K562 (cell line): ENCODE results near the gene KLHL22.

Experiments
- CBFA2T2 ChIP-seq: fragments of 450-650 bp; conservative IDR thresholded peaks from 2 replicates; pipeline ENCODE4 v1.6.1; 2017; ENCODE audit warnings: mild to moderate bottlenecking
- FUS ChIP-seq: fragments of 200-400 bp; formaldehyde crosslinking; optimal IDR thresholded peaks from 2 replicates; pipeline ENCODE3; 2017; ENCODE audit warnings: low read depth, low read length
- JUND ChIP-seq, 2 experiments: IDR thresholded peaks; 2 replicates in 1 of 2; 3 replicates in 1 of 2; pipeline ENCODE4 v1.6.1; 2011; ENCODE audit warnings: borderline replicate concordance in 2 of 2, low read depth in 2 of 2, low read length in 2 of 2, improper control_type of control experiment in 1 of 2, missing biosample characterization in 1 of 2, missing genetic modification characterization in 1 of 2, missing genetic modification reagents in 1 of 2
- MYBL2 ChIP-seq, 2 experiments: fragments of 450-650 bp in 1 of 2; sonication (generic) in 1 of 2; formaldehyde crosslinking in 1 of 2; IDR thresholded peaks; 2 replicates each; pipeline versions ENCODE4 v1.6.1 to v1.8.1; 2017 to 2022; ENCODE audit warnings: borderline replicate concordance in 1 of 2, inconsistent platforms in 1 of 2, low read depth in 1 of 2, mild to moderate bottlenecking in 1 of 2, missing genetic modification reagents in 1 of 2, moderate library complexity in 1 of 2
- SRSF3 ChIP-seq: fragments of 200-400 bp; formaldehyde crosslinking; IDR thresholded peaks from 2 replicates; pipeline ENCODE4 v1.6.1; 2016; ENCODE audit warnings: mild to moderate bottlenecking, low read length, moderate library complexity; ENCODE audit not compliant: insufficient read depth
- TAF1 ChIP-seq: IDR thresholded peaks from 2 replicates; pipeline ENCODE4 v1.6.1; 2011; ENCODE audit warnings: mild to moderate bottlenecking, low read length, moderate library complexity; ENCODE audit not compliant: insufficient read depth, control insufficient read depth, severe bottlenecking; ENCODE audit errors: extremely low read depth
- ZNF274 ChIP-seq: IDR thresholded peaks from 2 replicates; pipeline ENCODE4 v1.6.1; 2011; ENCODE audit warnings: low read depth, mild to moderate bottlenecking, low read length, moderate library complexity, borderline replicate concordance
- ZNF280B ChIP-seq: fragments of 250-450 bp; sonication (Bioruptor Pico); IDR thresholded peaks from 2 replicates; pipeline ENCODE4 v1.5.1; 2021; ENCODE audit warnings: mild to moderate bottlenecking
- ZNF518B ChIP-seq: fragments of 250-450 bp; sonication (Bioruptor Pico); IDR thresholded peaks from 2 replicates; pipeline ENCODE4 v1.5.0; 2021; ENCODE audit warnings: mild to moderate bottlenecking, moderate library complexity
- TF ChIP-seq, protein P1 (sequence below): fragments of 450-650 bp; IDR thresholded peaks from 2 replicates; pipeline ENCODE4 v1.6.1; 2017; ENCODE audit warnings: antibody characterized with exemption, mild to moderate bottlenecking
- TF ChIP-seq, protein P2 (sequence below): fragments of 150-350 bp; IDR thresholded peaks from 2 replicates; pipeline ENCODE4 v1.6.1; 2014; ENCODE audit warnings: low read depth, mild to moderate bottlenecking, low read length, borderline replicate concordance

DNA sequence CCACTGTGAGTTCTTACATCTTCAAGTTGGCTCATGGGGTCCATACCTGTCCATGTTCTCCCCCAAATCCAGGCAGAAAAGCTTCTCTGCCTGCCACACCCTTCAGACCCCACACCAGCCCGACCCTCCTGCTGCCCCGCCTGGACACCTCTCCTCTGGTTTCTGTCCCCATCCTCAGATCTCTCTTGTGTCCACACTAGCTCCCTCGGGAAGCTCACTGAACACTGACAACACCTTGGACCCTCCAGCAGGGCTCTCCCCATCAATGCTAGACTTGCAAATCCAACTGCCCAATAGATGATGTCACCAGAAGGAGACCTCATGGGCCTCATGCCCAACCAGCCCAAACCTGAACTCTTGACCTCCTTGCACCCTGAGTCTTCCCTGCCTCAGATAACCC, 60.8 kb downstream of the KLHL22 start:
- no peak for TF ChIP-seq ZNF274
- no peak for TF ChIP-seq CBFA2T2
- no peak for TF ChIP-seq MYBL2 (IDR thresholded peaks at IDR 0.05; ENCODE audit: low read depth)
- TF ChIP-seq MYBL2 (CRISPR knock-in tag; IDR thresholded peaks at IDR 0.05; ENCODE audit: borderline replicate concordance) = no peak
- no peak for TF ChIP-seq JUND (IDR thresholded peaks at IDR 0.05; ENCODE audit: borderline replicate concordance, low read depth, low read length)
- no peak for TF ChIP-seq JUND (tag; IDR thresholded peaks at IDR 0.05; ENCODE audit: borderline replicate concordance, low read depth, low read length)
- TF ChIP-seq TAF1 = no peak
- TF ChIP-seq, protein P1, sequence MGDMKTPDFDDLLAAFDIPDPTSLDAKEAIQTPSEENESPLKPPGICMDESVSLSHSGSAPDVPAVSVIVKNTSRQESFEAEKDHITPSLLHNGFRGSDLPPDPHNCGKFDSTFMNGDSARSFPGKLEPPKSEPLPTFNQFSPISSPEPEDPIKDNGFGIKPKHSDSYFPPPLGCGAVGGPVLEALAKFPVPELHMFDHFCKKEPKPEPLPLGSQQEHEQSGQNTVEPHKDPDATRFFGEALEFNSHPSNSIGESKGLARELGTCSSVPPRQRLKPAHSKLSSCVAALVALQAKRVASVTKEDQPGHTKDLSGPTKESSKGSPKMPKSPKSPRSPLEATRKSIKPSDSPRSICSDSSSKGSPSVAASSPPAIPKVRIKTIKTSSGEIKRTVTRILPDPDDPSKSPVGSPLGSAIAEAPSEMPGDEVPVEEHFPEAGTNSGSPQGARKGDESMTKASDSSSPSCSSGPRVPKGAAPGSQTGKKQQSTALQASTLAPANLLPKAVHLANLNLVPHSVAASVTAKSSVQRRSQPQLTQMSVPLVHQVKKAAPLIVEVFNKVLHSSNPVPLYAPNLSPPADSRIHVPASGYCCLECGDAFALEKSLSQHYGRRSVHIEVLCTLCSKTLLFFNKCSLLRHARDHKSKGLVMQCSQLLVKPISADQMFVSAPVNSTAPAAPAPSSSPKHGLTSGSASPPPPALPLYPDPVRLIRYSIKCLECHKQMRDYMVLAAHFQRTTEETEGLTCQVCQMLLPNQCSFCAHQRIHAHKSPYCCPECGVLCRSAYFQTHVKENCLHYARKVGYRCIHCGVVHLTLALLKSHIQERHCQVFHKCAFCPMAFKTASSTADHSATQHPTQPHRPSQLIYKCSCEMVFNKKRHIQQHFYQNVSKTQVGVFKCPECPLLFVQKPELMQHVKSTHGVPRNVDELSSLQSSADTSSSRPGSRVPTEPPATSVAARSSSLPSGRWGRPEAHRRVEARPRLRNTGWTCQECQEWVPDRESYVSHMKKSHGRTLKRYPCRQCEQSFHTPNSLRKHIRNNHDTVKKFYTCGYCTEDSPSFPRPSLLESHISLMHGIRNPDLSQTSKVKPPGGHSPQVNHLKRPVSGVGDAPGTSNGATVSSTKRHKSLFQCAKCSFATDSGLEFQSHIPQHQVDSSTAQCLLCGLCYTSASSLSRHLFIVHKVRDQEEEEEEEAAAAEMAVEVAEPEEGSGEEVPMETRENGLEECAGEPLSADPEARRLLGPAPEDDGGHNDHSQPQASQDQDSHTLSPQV = no peak
- TF ChIP-seq, protein P2, sequence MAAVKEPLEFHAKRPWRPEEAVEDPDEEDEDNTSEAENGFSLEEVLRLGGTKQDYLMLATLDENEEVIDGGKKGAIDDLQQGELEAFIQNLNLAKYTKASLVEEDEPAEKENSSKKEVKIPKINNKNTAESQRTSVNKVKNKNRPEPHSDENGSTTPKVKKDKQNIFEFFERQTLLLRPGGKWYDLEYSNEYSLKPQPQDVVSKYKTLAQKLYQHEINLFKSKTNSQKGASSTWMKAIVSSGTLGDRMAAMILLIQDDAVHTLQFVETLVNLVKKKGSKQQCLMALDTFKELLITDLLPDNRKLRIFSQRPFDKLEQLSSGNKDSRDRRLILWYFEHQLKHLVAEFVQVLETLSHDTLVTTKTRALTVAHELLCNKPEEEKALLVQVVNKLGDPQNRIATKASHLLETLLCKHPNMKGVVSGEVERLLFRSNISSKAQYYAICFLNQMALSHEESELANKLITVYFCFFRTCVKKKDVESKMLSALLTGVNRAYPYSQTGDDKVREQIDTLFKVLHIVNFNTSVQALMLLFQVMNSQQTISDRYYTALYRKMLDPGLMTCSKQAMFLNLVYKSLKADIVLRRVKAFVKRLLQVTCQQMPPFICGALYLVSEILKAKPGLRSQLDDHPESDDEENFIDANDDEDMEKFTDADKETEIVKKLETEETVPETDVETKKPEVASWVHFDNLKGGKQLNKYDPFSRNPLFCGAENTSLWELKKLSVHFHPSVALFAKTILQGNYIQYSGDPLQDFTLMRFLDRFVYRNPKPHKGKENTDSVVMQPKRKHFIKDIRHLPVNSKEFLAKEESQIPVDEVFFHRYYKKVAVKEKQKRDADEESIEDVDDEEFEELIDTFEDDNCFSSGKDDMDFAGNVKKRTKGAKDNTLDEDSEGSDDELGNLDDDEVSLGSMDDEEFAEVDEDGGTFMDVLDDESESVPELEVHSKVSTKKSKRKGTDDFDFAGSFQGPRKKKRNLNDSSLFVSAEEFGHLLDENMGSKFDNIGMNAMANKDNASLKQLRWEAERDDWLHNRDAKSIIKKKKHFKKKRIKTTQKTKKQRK = no peak
- no peak for TF ChIP-seq ZNF280B (CRISPR knock-in tag)
- no peak for TF ChIP-seq SRSF3
- no peak for TF ChIP-seq ZNF518B (CRISPR knock-in tag)
- no peak for TF ChIP-seq FUS
